ENCODE data around the gene SYNGR3.

The SYNGR3 gene

DNA sequence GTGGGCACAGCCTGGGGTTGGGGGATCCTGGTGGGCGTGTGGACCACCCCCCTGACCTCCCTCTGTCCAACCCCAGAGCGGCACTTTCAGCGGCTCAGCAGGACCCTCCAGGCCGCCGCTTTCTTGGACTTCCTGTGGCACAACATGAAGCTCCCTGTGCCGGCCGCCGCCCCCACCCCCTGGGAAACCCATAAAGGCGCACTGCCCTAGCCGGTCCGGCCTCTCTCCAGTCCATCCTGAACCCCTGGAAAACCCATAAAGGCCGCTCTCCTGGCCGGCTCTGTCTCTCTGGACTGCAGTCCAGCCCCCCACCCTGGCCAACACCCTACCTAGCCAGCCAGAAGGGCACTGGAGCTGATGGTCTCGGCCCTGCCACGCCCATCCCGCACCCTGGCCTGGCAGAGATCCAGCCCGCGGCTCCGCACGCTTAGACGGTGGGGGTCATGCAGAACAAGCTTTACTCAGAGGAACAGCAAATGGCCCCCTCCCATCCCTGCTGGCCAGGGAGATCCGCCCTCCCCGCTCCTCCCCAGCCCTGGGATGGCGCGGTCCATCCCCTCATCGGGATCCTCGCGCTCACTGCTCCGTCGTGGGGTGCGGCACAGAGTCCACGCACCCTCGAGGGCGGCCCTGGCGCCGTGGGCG, 11.2 kb upstream of the SYNGR3 start:
- no peak for DNase-seq

DNA sequence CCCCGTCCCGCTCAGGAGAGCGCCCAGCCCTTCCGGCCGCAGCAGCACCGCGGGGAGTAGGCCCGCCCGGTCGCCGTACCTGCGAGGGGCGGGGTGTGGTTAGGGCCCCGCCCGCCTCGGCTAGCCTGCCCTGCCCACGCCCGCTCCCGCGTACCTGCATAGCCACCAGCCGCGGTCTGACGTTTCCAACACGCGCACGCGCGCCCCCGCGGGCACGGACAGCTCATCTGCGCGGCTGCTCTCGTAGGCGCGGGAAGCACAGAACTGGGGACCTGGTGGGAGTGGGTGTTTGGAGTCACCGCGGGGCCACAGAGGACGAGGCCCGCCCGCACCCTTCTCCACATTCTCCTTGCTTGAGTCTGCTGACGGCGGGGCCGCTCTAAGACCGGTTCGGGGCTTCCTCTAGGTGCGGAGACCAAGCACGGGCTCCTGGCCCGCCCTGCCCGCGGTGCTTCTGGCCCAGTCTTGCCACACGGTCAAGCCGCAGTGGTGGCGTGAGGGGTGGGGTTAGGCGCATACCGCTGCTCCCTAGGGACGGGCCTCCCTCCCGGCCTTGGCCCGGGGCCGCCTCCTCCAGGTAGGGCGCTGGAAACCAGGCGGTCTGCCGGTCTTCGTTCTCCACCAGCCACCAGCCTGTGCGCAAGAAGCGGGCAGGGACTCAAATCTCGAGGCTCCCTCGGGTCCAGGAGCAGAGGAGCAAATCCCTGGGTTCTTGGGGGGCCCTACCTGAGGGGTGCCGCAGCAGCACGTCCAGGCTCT, 10.3 kb upstream of the SYNGR3 start:
- DNase-seq = peak; percentile 25 to 78 (median 36)

DNA sequence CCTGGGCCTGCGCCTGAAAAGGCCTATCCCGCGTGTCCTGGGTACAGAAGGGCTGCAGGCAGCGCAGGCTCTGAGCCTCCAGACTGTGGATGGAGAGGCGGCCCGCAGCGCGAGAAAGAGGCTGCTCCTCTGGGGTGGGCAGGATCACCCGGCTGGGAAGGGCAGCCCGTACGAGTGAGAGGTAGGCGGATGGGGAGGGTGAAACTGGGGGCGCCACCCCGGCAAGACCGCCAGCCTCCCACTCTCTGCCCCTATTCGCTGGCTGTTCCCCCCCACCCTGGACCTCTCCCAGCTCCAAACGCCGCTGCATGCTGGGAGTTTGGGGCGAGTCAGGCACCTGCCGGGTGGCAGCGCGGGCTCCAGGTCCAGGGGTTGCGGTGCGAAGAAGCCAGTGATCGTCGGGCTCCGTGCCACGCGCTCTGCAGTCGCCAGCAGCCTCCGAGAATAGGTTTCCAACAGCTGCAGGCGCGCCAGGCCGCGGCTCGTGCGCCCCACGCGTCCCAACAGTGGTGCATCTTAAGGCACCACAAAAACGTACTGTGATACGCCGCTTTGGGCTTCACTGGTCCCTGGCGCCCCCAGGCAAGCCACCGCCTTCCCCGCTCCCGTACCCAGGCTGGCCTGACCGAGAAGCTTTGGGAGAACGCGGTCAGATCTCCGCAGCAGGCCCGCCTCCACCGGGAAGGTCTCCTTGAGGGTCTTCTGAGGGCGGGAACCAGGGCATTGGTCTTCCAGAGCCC, 9.6 kb upstream of the SYNGR3 start:
- DNase-seq = peak in 2 of 3 experiments; percentile 25 to 34

DNA sequence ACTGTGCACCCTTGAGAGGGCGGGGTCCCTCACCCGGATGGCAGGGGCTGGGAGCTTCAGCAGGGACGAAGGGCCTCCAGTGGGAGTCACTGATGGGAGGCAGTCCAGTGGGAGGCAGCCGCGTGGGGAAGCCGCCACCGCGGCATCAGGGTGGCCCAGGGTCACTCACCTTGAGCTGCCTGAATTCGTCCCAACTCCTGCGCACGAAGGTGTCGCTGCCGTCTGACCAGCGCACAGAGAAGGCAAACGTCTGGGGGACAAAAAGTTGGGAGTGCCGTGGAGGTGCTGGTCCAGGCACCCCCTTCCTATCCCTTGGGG, 9.0 kb upstream of the SYNGR3 start:
- DNase-seq = no peak

DNA sequence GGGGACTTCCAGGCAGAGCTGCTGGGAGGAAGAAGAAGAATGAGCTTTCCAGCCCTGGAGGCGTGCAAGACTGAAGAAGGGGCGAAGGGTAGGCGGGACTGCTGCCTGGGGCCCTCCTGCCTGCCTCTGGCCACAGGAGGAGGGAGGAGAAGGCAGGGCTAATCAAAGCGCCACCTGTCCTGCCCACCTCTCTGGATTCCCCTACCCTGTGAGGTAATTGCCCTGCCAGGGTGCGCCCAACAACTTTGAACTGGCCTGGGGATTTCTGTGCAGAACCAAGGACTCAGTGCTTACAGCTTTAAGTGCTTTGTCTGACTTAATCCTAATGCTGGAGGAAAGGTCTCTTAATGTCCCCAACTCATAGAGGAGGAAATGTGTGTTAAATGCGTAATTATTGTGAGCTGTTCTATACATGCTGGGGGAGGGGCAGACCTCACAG, 8.4 kb upstream of the SYNGR3 start, which contains the start of gene NOXO1:
Gene NOXO1, minus strand, starts transcription at position 72 of the 439 bp plus-strand sequence. CDS start 290 bp downstream, outside the sequence.
- peak in 2 of 3 experiments; percentile 35 to 43 for DNase-seq

DNA sequence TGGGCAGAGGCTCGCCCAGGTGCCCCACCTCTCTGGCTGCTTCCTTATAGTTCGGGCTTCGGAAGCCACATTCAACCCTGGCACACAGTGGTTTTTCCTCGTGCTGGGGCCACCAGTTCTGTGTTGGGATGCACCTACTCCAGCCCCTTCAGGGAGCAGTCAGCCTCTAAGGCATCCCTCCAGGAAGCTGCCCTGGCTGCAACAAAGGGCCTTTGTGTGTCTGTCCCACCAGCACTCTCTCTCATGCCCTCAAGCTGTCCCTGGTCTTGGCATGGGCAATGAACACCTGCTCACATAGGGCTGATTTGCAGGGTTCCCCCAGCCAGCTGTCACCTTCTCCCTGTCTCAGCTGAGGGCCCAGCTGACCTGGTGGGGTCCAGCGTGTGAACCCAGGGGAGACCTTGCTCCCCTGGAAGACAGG, 7.7 kb upstream of the SYNGR3 start:
- peak in 1 of 3 experiments; percentile 43 for DNase-seq

DNA sequence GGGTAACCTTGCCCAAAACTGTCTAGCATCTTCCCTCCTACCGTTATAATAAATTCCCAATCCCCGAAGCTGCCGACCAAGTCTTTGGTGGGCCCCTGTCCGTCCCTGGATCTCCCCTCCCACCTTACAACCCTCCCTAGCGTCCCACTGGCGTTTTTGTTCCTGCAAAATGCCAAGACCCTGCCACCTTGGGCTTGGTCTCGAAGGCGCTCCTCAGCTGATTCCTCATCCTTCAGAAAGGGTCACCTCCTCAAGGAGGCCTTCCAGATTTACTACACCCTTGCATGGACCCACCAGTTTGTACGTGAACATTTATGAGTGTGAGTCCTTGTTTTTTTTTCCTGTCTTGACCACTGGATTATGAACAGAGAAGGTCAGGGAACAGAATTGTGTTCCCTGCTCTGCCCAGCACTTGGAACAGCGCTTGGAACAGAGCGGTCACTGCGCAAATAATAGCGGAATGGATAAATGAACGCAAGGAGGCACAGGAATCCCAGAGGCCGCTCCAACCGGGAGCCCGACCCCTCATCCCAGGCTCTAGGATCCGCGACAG, 6.7 kb upstream of the SYNGR3 start:
- DNase-seq = no peak

DNA sequence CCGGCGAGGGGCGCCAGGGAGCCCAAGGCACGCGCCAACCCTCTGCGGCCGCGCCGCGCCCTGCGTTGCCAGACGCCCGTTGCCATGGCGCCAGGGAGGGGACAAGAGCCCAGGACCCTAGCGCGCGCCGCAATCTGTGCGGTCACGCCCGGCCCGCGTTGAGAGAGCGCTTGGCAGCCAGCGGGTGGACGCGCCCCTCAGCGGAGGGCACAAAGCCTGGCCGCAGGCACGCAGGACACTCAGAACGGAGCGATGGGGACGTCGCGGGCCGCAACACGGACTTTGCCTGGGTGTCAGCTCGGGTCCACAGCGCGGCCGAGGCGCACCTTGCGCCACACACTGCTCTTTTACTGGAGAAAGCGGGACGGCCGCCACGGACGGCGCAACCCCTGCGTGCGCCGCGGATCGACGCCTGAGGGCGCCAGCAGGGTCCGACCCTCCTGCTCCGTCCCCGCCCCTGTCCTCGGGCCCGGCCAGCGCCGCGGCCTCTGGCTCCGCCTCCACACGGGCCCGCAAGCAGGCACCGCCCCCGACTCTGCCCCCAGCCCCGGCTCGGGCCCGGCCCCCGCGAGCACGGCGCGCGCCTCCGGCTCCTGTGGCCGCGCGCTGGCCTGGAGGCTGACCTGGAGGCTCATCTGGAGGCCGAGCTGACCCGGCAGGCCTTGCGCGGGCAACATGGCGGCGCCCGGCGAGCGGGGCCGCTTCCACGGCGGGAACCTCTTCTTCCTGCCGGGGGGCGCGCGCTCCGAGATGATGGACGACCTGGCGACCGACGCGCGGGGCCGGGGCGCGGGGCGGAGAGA, 6.0 kb upstream of the SYNGR3 start, which contains the start of gene GFER:
Gene GFER, plus strand, starts transcription at position 650 of the 803 bp plus-strand sequence. Its CDS starts 26 bp downstream, at position 676.
- DNase-seq = peak; percentile 90 to 94 (median 91)

DNA sequence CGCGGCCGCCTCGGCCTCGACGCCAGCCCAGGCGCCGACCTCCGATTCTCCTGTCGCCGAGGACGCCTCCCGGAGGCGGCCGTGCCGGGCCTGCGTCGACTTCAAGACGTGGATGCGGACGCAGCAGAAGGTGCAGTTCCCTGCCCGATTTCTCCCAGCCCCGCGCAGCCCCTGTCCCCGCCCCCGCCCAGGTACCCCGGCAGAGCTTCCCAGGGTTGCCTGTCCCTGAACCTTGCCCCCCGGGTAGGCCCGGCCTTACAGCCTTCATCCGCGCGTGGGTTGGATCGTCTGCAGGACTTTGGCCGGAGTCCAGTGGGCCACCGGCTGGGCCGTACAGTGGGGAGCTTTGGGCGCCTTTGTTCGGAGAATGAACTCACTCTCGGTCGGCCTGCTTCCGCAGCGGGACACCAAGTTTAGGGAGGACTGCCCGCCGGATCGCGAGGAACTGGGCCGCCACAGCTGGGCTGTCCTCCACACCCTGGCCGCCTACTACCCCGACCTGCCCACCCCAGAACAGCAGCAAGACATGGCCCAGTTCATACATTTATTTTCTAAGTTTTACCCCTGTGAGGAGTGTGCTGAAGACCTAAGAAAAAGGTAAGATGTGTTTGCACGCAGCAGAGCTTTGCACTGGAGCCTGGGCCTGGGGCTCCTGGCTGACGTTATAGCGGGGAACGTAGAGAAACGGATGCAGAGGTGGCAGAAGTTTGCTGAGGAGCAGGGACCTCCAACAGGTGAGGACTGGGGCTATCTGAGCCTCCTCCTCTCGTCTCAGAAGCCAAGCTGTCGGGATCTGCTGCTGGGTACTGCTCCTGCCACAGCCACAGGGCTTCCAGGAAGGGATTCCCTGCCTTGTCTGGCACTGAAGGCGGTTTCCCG, 5.2 kb upstream of the SYNGR3 start:
- DNase-seq = peak in 2 of 3 experiments; percentile 46 to 70

DNA sequence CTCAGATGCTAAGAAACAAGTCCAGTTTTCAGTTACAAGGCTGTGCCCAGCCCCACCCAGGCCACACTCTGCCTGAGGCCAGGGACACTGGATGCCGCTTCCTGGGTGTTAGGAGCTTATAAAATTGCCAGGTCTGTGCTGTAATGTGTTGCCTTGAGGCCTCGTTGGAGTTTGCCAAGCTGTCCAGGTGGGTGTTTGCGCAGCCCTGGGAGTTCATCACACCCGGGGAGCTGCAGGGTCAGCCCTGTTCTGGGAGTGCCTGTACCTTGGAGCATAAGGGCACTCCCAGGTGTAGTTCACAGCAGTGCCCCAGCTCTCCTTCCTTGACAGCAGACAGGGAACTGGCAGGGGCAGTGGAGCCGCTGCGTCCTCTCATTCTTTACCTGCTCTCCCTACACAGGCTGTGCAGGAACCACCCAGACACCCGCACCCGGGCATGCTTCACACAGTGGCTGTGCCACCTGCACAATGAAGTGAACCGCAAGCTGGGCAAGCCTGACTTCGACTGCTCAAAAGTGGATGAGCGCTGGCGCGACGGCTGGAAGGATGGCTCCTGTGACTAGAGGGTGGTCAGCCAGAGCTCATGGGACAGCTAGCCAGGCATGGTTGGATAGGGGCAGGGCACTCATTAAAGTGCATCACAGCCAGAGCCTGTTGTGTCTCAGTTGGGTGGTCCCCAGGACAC, 4.2 kb upstream of the SYNGR3 start:
- no peak for DNase-seq

DNA sequence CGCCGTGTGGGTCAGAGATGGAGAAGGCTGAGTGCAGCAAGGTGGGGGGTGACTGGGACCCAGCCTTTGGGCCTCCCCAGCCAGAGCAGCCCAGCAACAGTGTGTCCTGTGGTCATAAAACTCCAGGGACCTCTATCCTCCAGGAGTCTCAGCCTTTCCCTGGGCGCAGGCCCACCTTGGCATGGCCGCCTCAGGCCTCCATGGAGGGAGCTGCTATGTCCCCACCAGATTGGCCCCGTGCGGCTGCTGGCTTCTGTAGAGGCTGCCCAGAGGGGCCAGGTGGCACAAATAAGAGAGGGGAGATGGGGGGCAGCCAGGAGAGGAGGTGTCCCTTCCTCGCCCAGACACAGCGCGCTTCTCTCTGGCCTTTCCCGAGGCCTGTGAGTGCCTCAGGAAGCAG, 2.6 kb upstream of the SYNGR3 start:
- no peak for DNase-seq

DNA sequence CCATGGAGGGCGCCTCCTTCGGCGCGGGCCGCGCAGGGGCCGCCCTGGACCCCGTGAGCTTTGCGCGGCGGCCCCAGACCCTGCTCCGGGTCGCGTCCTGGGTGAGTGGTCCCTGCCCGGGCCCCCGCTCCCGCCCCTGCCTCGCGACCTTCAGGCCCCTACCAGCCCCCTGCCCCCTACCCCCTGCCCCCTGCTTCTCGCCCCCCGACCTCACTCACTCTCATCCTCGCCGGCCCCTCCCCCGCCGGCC, 256 bp downstream of the SYNGR3 start:
- DNase-seq = no peak

DNA sequence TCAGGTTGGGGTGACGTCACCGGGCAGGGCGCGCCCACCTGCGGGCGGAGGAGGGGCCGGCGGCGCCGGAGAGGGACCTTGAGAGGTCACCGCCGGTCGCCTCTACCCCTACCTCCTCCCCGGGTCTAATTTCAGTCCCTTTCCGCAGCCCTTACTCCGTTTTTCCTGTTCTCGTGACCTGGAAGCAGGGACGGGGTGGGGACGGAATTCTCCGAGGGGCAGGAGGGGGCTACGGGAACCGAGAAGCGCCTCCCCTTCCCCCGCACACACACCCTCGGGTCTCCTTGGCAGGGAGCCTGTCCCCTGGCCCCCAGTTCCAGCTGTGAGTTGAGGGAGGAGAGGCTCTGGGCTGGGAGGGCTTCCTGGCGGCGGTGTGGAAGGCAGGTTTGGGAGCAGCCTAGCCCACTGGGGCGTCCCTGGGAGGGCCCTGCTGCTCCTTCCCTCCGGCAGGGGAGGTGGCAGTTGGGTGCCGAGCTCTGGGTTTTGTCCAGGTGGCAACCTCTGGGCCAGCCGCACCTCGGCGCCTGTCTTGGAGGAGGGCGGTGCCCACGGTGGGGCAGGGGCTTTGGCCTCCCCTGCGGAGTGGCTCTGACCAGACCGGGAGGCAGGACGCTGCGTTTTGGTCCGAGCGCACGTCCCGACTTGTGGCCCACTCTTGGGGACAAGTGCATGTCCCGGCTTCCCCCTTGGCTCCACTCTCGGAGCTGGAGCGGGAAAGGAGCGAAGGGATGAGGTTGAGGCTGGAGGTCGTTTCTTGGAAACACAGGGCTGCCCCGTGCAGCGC, 773 bp downstream of the SYNGR3 start:
- DNase-seq = peak; percentile 50 to 64 (median 60)

DNA sequence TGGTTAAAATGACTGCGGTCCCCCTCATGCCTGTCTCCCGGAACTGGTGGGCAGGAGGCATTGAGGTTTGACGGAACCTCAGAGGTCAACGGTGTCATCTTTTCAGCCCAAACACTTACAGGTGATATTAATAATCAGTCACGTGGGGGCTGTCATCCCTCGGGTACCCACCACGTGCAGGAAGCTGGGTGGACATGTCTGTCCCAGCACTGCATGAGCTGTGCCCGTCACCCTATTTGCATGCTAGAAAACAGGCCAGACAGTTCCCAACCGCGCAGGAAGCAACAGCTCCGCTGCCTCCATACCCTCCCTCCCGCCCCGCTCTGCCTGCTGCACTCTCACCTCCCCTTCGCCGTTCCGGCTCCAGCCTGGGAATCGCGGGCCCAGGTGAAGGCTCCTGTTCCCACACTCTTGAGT, 1.4 kb downstream of the SYNGR3 start:
- DNase-seq = no peak

DNA sequence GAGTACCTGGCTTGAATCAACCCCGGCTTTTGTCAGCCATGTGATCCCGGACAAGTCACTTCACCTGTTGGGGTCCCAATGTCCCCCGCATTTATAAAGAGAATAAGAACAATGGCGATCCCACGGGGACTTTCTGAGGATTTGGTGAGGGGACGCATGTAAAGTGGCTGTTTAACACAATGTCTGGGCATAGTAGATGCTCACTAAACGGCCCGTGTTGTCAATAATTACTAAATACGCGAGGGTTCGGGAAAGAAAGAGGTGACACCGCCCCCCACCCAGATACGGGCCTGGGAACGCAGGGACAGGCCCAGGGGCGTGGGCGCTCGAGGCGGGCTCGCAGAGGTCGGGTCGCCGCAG, 1.8 kb downstream of the SYNGR3 start:
- no peak for DNase-seq

DNA sequence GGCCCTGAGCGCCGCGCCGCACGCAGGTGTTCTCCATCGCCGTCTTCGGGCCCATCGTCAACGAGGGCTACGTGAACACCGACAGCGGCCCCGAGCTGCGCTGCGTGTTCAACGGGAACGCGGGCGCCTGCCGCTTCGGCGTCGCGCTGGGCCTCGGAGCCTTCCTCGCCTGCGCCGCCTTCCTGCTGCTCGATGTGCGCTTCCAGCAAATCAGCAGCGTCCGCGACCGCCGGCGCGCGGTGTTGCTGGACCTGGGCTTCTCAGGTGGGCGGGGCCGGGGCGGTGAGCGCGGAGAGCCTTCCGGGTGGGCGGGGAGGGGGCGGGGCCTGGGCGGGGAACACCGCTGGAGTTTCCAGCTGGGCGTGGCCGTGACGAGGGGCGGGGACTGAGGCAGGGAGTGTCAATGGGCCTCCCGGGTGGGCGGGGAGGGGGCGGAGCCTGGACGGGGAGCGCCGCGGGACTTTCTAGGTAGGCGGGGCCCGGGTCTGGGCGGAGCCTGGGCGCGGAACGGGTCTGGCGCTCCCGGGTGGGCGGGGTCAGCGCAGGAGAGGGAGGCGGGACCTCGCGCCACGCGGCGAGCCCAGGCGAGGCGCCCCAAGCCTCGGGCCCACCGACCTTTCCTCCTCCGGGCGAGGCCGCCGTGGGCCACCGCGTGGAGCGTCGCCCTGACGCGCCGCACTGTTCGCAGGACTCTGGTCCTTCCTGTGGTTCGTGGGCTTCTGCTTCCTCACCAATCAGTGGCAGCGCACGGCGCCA, 2.4 kb downstream of the SYNGR3 start:
- DNase-seq = peak in 1 of 3 experiments; percentile 78

DNA sequence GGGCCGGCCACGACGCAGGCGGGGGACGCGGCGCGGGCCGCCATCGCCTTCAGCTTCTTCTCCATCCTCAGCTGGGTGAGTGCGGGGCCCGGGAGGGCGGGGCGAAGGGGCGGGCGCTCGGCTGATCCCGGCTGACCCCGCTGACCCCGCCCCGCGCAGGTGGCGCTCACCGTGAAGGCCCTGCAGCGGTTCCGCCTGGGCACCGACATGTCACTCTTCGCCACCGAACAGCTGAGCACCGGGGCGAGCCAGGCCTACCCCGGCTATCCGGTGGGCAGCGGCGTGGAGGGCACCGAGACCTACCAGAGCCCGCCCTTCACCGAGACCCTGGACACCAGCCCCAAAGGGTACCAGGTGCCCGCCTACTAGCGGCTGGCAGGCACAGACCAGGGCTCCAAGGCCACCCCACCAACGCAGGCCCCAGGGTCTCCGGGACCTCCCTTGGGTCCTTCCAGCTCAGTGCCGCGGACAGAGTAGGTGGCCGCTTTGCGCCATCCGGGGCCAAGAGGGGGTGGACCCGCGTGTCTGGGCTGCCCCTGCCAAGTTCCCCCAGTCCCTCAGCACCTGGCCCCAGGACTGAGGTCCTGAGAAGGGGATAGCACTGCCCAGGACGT, 3.0 kb downstream of the SYNGR3 start:
- no peak for DNase-seq

DNA sequence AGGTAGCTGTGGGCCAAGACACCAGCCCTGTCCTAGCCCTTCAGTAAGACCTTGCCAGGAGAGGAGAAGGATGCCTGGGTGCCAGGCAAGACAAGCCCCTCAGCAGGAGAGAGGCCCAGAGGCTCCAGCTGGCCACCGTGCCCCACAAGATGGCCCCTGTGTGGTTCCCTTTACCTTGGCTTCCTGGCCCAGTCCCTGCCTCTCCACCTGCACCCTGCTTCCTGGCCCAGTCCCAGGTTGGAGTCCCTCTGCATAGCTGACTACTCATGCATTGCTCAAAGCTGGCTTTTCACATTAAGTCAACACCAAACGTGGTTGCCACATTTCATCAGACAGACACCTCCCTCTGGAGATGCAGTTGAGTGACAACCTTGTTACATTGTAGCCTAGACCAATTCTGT, 4.0 kb downstream of the SYNGR3 start:
- DNase-seq = no peak

All from NCI-H1417 (cell line).